Left renal cortex interstitium (tissue), 4 donors: ENCODE measurements around the gene LKAAEAR1. TPM values are rescaled to one million over a fixed set of nuclear protein-coding genes. Genes with fewer than 3 reads are reported as not detected.
"Not testable (repeated sequence)": the region's sequence is repeated elsewhere in the genome, so short reads cannot be mapped to it uniquely, and the experiment has no call there.

Experiments used
- DNase-seq, 4 donors: peaks; one replicate each; pipeline ENCODE4 v3.0.0-alpha.2; 2013; ENCODE audit warnings: low read depth in 4 of 4, low spot score in 2 of 4, missing footprints in 1 of 4
- polyA plus RNA-seq, 4 donors: library from polyadenylated mRNA; unstranded; fragments of 120-200 nt; gene quantifications; one replicate each; pipeline ENCODE4 v1.2.1, GENCODE V29; 2013; ENCODE audit not compliant: insufficient read length in 4 of 4

LKAAEAR1 gene
- polyA plus RNA-seq, 4 donors: 0.27 to 0.29 TPM; not detected in 2

DNA sequence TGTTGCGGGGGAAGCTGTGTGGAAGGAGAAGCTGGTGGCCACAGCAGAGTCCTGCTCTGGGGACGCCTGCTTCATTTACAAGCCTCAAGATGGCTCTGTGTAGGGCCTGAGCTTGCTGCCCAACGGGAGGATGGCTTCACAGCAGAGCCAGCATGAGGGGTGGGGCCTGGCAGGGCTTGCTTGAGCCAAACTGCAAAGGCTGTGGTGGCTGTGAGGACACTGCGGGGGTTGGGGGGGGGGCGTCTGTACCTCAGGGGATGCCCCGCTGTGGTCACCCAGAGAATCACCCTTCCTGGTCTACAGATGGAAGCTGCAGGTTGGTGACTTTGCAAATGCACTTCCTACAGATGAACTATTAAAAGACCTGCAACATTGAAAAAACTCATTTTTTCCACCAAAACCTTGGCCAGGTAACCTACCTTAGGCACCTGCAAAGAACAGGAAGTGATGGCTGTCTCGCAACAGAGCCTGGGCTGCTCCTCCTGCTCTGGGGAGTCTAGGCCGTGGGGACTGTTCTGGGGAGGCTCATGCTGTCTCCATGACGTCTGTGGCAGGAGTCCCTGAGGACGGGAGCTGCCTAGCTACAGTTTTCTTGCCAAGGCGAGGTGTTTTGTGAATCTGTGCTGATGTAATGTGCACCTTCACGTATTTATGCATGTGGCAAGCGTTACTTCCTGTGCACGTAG is 15.8 kb upstream of the LKAAEAR1 start:
- DNase-seq: no peak

DNA sequence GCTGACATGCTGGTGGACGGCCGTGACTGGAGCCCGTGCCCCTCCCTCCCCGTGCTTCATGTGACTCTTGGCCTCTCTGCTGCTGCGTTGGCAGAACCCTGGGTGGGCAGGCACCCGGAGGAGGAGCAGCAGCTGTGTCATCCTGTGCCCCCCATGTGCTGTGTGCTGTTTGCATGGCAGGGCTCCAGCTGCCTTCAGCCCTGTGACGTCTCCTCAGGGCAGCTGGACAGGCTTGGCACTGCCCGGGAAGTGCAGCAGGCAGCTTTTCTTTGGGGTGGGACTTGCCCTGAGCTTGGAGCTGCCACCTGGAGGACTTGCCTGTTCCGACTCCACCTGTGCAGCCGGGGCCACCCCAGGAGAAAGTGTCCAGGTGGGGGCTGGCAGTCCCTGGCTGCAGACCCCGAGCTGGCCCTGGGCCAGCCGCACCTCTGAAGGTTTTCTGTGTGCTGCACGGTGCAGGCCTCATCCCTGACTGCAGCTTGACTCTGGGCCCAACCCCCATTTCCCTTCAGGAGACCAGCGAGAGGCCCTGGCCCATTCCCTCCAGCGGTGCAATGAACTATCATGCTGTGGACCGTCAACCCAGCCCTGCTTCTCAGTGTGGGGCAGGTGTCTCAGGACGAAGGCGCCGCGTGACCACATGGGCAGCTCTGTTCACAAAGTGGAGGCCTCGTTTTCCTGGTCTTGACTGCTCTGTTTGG is 15.0 kb upstream of the LKAAEAR1 start:
- no peak for DNase-seq

DNA sequence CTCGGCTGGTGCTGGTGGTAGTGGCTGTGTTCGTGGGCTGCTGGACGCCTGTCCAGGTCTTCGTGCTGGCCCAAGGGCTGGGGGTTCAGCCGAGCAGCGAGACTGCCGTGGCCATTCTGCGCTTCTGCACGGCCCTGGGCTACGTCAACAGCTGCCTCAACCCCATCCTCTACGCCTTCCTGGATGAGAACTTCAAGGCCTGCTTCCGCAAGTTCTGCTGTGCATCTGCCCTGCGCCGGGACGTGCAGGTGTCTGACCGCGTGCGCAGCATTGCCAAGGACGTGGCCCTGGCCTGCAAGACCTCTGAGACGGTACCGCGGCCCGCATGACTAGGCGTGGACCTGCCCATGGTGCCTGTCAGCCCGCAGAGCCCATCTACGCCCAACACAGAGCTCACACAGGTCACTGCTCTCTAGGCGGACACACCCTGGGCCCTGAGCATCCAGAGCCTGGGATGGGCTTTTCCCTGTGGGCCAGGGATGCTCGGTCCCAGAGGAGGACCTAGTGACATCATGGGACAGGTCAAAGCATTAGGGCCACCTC is 14.3 kb upstream of the LKAAEAR1 start:
- DNase-seq: no peak

DNA sequence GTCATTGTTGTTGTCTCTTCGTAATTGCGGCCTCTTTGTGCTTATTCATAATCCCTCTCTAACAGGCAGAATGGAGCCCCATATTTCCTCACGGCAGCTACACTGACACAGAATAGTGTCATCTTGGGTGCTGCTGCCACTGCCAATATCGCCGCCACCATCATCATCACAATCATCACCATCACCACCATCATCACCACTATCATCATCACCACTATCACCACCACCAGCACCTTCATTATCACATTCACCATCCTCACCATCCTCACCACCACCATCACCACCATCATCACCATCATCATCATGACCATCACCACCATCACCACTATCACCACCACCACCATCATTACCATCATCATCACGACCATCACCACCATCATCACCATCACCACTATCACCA is 12.3 kb upstream of the LKAAEAR1 start:
- DNase-seq: no peak

DNA sequence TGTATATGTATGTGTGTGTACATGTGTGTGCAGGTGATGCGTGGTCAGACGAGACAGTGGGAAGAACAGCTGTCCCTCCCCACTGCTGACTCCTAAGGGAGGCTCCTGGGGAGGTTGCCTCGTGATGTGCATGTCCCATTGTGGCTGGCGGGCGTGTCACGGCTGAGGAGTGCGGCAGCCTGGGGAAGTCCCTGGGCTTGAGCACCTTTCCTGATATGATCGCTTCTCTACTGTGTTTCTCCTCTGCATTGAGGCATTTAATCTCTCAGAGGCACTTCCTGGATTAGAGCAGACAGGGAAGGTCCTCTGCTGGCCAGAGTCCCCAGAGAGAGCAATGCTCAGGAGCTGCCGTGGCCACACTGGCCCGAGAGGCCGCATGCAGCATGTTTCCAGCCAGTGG is 11.7 kb upstream of the LKAAEAR1 start:
- no peak for DNase-seq

DNA sequence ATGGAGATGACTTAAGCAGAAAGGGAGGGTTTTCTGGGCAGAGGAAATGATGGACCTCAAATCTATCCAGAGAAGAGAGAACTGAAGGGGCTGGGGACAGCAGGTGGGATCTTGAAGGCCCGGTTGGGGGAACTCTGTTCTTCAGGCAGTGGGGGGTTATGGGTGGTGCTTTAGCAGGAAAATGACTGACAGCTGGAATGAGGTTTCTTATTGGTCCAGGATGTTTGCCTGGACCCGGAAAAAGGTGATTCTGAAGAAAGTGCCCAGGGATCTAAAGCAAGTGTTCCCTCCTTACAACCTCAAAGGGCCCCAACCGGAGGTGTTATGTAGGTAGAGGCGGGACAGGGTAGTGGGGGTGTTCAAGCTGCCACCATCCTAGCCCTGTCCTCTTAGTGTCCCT is 11.3 kb upstream of the LKAAEAR1 start:
- no peak for DNase-seq

DNA sequence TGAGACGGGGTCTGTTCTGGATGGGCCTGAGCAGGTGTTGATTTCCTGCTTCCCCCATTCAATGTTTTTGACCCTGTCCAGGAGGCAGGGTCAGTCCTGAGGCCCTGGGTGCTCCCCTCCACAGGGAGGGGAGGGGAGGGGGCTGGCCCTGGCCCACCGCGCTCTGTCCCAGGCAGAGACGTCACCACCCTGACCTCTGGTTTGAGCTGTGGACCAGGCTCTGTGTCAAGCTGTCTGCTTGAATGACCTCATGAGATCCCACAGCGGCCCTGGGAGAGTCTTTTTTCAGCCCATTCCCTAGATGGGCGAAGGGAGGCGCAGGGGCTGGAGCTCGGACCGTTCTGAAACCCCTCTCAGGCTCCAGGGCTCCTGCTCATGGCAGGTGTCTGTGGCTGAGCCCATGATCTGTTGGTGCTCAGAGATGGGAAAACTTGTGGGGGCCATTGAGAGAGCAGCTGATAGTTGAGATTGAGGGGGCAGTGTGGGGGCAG is 8.9 kb upstream of the LKAAEAR1 start:
- no peak for DNase-seq

DNA sequence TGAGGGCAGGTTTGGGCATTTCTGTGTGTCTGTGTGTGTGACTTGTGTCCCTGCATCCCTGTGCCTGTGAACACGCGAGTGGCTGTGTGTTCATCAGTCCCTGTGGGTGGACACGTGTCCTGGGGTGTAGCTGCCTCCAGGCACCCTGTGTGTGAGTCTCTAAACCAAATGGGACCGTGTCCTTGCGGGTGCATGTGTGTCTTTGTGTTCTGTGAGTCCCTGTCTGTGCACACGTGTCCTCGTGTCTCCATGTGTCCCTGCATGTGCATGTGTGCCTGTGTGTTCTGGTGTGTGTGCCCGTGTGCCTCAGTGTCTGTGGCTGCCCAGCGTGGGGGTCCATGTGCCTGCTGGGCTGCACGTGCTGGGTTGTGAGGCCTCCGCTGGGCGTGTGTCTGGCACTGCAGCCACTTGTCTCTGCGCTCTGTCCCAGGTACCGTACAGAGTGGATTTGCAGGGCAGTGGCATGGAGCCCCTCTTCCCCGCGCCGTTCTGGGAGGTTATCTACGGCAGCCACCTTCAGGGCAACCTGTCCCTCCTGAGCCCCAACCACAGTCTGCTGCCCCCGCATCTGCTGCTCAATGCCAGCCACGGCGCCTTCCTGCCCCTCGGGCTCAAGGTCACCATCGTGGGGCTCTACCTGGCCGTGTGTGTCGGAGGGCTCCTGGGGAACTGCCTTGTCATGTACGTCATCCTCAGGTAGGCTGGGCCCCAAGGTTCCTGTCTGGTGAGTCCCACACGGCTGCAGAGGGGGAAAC is 8.2 kb upstream of the LKAAEAR1 start:
- DNase-seq: no peak

DNA sequence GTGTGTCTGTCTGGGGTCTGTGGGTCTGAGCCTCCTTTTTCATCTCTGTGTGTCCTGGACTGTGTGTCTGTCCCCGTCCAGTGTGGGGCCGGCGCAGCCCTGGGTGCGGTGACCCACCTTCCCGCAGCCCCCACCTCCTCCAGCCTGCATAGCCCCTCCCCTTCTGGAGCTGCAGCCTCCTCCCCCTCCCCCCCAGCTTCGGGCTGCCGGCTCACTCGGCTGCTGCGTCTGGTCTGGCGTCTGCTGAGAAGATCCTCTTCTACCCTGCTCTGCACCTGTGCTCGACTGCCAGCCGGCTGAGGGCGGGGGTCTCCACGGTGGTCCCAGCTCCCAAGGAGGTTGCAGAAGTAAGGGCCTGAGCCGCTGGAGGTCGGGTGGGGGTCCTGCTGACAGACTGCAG is 7.6 kb upstream of the LKAAEAR1 start:
- DNase-seq: no peak

DNA sequence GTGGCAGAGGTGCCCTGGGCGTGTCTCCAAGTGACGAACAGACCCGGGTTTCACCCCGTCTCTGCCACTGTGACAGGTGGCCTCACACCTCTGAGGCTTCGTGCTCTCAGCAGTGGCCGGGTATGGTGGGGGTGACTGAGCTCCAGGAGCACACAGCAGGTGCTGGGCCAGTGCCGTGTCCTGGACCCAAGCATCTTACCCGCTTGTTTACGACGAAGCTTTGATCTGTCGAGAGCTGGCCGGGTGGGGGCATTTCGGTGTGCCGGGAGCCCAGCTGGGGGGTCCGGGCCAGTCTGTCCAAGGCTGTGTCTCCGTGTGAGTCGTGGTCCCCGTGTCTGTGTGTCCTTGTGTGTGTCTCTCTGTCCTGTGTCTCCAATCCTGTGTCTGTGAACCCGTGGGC is 7.1 kb upstream of the LKAAEAR1 start:
- DNase-seq: no peak

DNA sequence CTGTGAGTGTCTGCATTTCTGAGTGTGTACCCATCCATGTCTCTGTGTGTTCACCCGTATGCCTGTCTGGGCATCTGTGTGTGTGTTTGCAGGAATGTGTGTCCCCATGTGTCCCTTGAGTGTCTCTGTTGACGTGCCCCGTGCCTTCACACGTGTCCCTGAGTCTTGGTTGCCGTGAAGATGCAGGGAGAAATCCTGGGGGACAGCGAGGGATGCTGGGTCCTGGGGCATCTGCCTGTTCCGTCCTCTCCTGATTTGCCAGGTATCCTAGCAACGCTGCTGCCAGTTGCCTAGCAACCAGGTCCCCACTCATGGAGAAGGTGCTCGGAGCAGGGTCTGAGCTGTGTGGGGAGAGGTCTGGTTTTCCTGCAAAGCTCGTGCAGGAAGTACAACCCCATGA is 6.0 kb upstream of the LKAAEAR1 start:
- no peak for DNase-seq

DNA sequence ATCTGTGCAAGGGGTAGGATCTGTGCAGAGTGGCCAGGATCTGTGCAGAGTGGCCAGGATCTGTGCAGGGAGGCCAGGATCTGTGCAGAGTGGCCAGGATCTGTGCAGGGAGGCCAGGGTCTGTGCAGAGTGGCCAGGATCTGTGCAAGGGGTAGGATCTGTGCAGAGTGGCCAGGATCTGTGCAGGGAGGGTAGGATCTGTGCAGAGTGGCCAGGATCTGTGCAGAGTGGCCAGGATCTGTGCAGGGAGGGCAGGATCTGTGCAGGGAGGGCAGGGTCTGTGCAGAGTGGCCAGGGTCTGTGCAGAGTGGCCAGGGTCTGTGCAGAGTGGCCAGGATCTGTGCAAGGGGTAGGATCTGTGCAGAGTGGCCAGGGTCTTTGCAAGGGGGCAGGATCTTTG is 4.4 kb upstream of the LKAAEAR1 start:
- not testable (repeated sequence) for DNase-seq

DNA sequence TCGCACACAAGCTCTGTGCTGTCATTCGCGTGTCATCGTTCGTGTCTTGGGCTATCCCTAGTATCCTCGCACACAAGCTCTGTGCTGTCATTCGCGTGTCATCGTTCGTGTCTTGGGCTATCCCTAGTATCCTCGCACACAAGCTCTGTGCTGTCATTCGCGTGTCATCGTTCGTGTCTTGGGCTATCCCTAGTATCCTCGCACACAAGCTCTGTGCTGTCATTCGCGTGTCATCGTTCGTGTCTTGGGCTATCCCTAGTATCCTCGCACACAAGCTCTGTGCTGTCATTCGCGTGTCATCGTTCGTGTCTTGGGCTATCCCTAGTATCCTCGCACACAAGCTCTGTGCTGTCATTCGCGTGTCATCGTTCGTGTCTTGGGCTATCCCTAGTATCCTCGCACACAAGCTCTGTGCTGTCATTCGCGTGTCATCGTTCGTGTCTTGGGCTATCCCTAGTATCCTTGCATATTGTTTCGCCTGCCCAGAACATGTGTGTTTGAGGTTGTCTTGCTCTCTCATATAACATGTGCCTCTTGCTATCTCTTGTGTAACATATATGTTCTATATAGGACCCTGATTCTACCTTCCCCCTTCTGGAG is 3.1 kb upstream of the LKAAEAR1 start:
- DNase-seq: not testable (repeated sequence)

DNA sequence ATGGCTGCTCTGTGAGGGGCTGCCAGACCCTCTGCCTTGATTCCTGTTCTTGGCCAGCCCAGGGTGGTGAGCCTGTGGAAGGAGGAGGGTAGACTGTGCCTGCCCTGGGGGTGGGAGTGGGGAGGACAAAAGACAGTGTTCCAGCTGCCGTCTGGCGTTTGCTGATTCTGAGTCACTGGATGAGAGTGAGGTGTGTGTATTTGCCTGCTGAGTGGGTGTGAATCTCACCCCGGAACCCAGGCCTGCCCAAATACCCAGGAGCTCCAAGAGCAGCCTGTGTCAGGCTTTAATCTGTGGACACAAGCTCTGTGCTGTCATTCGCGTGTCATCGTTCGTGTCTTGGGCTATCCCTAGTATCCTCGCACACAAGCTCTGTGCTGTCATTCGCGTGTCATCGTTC is 2.6 kb upstream of the LKAAEAR1 start:
- DNase-seq: no peak

DNA sequence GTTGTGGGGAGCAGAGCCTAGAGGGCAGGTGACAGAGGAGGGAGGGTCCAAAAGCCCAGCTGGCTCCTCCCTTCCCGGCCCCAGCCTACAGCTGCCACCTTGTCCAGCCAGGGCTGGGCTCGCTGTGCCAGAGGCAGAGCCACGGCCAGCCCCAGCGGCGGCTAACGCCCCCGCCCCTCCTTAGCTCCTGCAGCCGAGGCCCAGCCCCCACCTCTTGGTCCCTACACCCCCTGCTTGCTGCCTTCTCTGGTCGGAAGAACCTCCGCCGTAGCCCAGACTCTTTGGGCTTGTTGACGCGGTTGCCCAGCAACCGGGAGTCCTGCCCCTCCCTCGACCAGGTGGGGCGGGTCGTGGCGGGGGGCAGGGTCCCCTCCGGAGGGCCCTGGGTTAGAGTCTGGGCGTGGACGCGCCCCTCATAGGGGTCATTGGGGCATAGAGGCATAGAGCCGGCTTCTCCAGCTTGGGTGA is 521 bp upstream of the LKAAEAR1 start:
- DNase-seq: no peak

DNA sequence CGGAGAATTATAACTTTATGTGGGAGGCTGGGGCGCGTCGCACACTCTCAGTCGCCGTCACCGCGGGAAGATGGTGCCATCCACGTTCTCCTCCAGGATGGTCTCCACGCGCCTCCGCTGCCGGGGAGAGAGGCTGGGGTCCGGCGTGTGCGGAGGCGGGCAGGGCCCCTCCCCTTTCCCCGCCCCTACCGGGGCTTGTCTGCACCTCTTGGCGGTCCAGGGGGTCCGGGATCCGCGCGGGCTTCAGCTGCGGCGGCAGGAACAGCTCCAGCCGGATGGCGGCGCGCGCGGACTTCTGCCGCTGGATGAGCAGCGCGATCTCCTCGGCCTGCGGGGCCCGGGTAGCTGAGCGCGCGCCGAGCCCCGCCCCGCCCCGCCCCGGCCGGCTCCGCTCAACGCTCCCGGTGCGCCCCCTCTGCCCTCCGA is 807 bp downstream of the LKAAEAR1 start:
- no peak for DNase-seq

DNA sequence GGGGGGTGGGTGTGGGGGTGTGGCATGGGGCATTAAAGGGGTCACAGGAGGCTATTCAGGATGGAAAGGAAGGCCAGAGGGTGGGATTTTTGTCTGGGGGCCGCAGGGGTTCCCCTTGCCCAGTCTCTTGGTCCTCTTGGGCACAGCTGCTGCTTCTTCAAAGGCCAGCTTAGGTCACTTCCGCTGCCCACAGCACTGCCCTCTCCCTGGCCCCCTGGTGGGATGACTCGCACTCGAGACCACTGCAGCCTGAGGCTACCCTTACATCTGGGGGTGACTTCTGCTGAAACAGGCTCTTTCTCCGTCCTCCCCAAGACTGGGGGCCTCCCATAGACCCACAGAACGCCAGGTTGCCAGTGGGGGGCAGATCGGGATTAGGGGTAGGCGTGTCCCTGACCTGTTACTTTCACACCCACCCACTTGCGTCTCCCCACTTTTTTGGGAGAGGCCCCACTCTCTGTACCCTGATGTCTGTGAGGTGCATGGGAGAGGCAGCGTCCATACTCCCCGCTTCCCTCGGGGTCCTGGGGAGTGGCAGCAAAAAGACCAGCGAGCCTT is 1.3 kb downstream of the LKAAEAR1 start:
- DNase-seq: no peak

DNA sequence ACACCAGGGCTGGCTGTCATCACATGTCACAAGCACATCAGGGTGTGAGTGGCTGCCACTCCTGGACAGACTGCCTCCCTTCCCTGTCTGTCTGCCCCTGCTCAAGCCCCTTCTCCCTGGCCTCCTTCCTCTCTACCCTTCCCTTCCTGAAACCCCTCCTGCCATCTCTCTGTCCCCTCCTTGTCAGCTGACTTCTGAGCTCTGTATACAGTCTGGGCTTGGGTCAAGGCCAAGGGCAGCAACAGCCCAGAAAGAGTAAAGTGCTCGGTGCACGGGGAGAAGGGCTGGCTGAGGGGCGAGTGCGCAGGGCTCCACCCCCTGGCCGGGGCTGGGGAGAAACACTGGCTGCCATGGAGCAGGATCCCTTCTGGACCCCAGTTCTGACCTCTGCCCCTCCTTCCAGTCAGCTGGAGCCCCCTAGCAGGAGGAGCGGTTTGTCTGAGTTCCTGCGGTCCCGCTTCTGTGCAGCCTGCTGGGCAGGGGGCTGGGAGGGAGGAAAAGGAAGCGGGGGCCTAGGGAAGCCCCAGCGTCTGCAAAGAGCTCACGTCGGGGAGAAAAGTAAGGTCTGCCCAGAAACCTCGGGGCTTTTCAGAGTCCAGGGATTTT is 2.0 kb downstream of the LKAAEAR1 start:
- DNase-seq: no peak

DNA sequence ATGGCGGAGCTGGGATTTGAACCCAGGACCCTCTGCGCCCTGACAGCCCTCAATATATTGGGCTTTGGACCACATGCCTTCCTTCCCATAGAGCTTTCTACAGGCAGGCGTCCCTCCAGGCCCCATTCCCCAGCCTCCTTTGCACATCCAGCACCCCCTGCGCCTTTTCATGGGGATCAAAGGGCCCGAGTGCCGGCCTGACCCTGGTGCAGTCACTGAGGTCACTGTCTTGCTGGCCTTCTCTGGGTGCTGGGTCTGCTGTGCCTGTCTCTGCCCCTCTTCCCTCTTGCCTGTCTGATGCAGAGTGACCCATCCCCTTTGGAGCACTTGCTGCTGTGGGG is 2.6 kb downstream of the LKAAEAR1 start:
- DNase-seq: no peak
